Measurements from ENCODE around the gene INPP5A. TPM values are rescaled to one million over a fixed set of nuclear protein-coding genes. Genes with fewer than 3 reads are reported as not detected.

Gene INPP5A
- total and polyA plus RNA-seq, 4 donors, result 12.4 to 39.9 (median 28.2) TPM

DNA sequence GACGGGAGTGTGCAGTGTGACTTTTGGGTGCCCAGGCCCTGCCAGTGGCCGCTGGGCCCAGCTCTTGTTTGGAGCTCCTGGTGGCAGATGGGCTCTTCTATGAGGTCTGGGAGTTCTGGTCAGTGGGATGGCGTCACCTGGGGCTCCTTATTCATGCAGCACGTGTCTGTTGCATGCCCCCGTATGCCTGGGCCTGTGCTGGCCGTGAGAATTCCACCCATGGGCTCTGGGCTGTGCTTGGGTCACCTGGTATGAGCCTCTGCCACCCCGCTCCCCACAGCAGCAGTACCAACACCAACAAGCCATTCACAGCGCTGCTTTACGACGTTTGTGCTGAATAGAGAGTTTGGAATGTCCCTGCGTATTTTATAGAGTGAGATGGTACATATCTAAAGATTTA lies 27.1 kb downstream of the INPP5A start:
- DNase-seq, result no peak
- H3K27ac ChIP-seq (ENCODE audit: low read depth in 1 of 2, low read length in 1 of 2), result no peak overlapping the region
- TF ChIP-seq CTCF (IDR thresholded peaks at IDR 0.05; ENCODE audit: control extremely low read depth, extremely low read depth), result no peak

DNA sequence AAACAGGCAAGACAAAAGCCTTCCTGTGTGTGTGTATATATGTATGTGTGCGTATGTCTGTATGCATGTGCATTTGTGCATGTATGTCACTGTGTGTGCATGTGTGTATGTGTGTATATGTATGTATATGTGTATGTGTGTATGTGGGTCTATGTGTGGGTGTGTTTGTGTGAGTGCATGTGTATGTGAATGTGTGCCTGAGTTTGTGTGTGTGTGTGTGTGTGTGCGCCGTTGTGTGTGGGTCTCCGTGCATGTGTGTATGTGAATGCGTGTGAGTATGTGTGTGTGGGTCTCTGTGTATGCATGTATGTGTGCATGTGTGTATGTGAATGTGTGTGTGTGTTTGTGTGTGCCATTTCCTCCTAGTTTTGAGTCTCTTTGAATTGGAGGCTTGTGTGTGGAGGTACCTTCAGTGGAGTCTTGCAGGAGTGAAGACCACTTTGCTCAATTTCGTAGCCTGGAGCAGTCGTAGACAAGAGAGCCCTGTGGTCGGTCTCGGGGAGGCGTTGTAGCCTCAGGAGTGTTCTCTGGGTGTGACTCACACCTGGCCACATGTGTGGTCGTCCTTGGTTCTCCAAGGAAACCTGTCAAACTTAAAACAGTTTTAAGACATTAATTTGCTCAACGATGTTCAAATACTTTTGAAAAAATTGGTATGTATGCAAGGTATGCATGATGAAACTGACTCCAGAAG lies 28.1 kb downstream of the INPP5A start:
- no peaks in the 10 kb centered on the region for H3K27me3 ChIP-seq (ENCODE audit: control insufficient read depth in 3 of 3, insufficient read depth in 3 of 3, low read length in 2 of 3)
- DNase-seq, result no peak
- TF ChIP-seq CTCF (IDR thresholded peaks at IDR 0.05; ENCODE audit: control extremely low read depth, extremely low read depth), result no peak
- H3K9ac ChIP-seq (ENCODE audit: insufficient read depth in 1 of 2, low read length in 2 of 2), result no peak overlapping the region
- peaks cover 0 to 3% (median under 1%) of the 10 kb centered on the region in 4 donors for H3K36me3 ChIP-seq (ENCODE audit: control insufficient read depth in 4 of 4, insufficient read depth in 4 of 4, low read length in 4 of 4)
- WGBS, 2 donors, result 93 to 95% methylated on average over 12 of the region's 12 CpGs
- peaks cover 0 to 16% (median 0%) of the 10 kb centered on the region in 5 donors for H3K4me1 ChIP-seq (ENCODE audit: control insufficient read depth in 5 of 5, insufficient read depth in 5 of 5, low read length in 5 of 5)
- no peak for ATAC-seq (ENCODE audit: insufficient read depth, low FRiP score)
- no peak overlapping the region for H3K4me3 ChIP-seq
- H3K27ac ChIP-seq (ENCODE audit: low read depth in 1 of 2, low read length in 1 of 2), result no peak overlapping the region
- no peaks in the 10 kb centered on the region for H3K9me3 ChIP-seq (ENCODE audit: control insufficient read depth in 4 of 4, insufficient read depth in 3 of 4, low read length in 3 of 4)

More for the DNA sequence above, 27.1 kb downstream of the INPP5A start:
- ATAC-seq (ENCODE audit: insufficient read depth, low FRiP score), result no peak
- Histone ChIP-seq H3K9ac (ENCODE audit: insufficient read depth in 1 of 2, low read length in 2 of 2) (no peak overlapping the region), H3K36me3 (ENCODE audit: control insufficient read depth in 4 of 4, insufficient read depth in 4 of 4, low read length in 4 of 4) (peaks cover 0 to 3% (median under 1%) of the 10 kb centered on the region in 4 donors), H3K4me1 (ENCODE audit: control insufficient read depth in 5 of 5, insufficient read depth in 5 of 5, low read length in 5 of 5) (peaks cover 0 to 12% (median 0%) of the 10 kb centered on the region in 5 donors), H3K27me3 (ENCODE audit: control insufficient read depth in 3 of 3, insufficient read depth in 3 of 3, low read length in 2 of 3) (no peaks in the 10 kb centered on the region), H3K4me3 (no peak overlapping the region), H3K9me3 (ENCODE audit: control insufficient read depth in 4 of 4, insufficient read depth in 3 of 4, low read length in 3 of 4) (no peaks in the 10 kb centered on the region)
- WGBS, 2 donors, result 92% methylated on average over 11 of the region's 11 CpGs

GRCh38 chr10:132566892-132567291 lies 29.3 kb downstream of the INPP5A start:
- Histone ChIP-seq H3K36me3 (ENCODE audit: control insufficient read depth in 4 of 4, insufficient read depth in 4 of 4, low read length in 4 of 4) (peaks cover 0 to 3% (median under 1%) of the 10 kb centered on the region in 4 donors), H3K9me3 (ENCODE audit: control insufficient read depth in 4 of 4, insufficient read depth in 3 of 4, low read length in 3 of 4) (peaks cover 0 to 2% (median 0%) of the 10 kb centered on the region in 4 donors), H3K9ac (ENCODE audit: insufficient read depth in 1 of 2, low read length in 2 of 2) (no peak overlapping the region), H3K4me3 (no peak overlapping the region), H3K4me1 (ENCODE audit: control insufficient read depth in 5 of 5, insufficient read depth in 5 of 5, low read length in 5 of 5) (peaks cover 0 to 24% (median 0%) of the 10 kb centered on the region in 5 donors), H3K27me3 (ENCODE audit: control insufficient read depth in 3 of 3, insufficient read depth in 3 of 3, low read length in 2 of 3) (no peaks in the 10 kb centered on the region), H3K27ac (ENCODE audit: low read depth in 1 of 2, low read length in 1 of 2) (no peak overlapping the region)
- WGBS, 2 donors, result 70 to 72% methylated on average over 6 of the region's 6 CpGs
- no peak for ATAC-seq (ENCODE audit: insufficient read depth, low FRiP score)
- no peak for TF ChIP-seq CTCF (IDR thresholded peaks at IDR 0.05; ENCODE audit: control extremely low read depth, extremely low read depth)
- no peak for DNase-seq
